Thoracic aorta (tissue), 2 donors: ENCODE data around the gene ALDH1L1. TPM values are rescaled to one million over a fixed set of nuclear protein-coding genes. Genes with fewer than 3 reads are reported as not detected.

Experiments
- ATAC-seq: fragments of 150-250 bp; one replicate; pipeline ENCODE4 v1.8.0; 2017; ENCODE audit warnings: low read depth; ENCODE audit not compliant: insufficient number of reproducible peaks, low FRiP score
- DNase-seq: peaks from one replicate; pipeline ENCODE4 v3.0.0-alpha.2; 2020; ENCODE audit warnings: low spot score
- H3K27ac ChIP-seq, 2 donors: fragments of 200-600 bp; sonication (generic); 1 replicate in 1 of 2; 2 replicates in 1 of 2; pipeline ENCODE4 v1.5.1; 2016; ENCODE audit warnings: mild to moderate bottlenecking in 2 of 2, moderate library complexity in 2 of 2
- H3K27me3 ChIP-seq: fragments of 200-600 bp; sonication (generic); replicated peaks from 2 replicates; pipeline ENCODE4 v1.6.0; 2016; ENCODE audit warnings: mild to moderate bottlenecking; ENCODE audit not compliant: insufficient read depth
- H3K36me3 ChIP-seq: fragments of 200-600 bp; sonication (generic); one replicate; pipeline ENCODE4 v1.5.1; 2016
- H3K4me1 ChIP-seq, 2 donors: fragments of 200-600 bp; sonication (generic); 1 replicate in 1 of 2; 2 replicates in 1 of 2; pipeline versions ENCODE4 v1.5.1 to v1.6.0; 2016; ENCODE audit warnings: low read depth in 2 of 2, mild to moderate bottlenecking in 1 of 2; ENCODE audit not compliant: control insufficient read depth in 1 of 2
- H3K4me3 ChIP-seq: fragments of 200-600 bp; sonication (generic); 2 replicates; pipeline ENCODE4 v1.5.1; 2016; ENCODE audit warnings: mild to moderate bottlenecking
- H3K9me3 ChIP-seq: fragments of 200-600 bp; sonication (generic); 2 replicates; pipeline ENCODE4 v1.5.1; 2016
- CTCF ChIP-seq: fragments of 200-600 bp; sonication (generic); IDR thresholded peaks from one replicate; pipeline ENCODE4 v1.5.1; 2019; ENCODE audit warnings: antibody characterized with exemption
- total RNA-seq, 2 donors: library from RNA; depleted of rRNA; stranded (reverse); fragments of >200 nt; gene quantifications; one replicate each; pipeline versions ENCODE4 v1.1.0 to v1.2.3, GENCODE V29; 2016

ALDH1L1 gene
- total RNA-seq, 2 donors from 2014 or later: 50.2 to 62.5 TPM

- Histone ChIP-seq H3K4me1 (peaks cover 0 to 7% of the 10 kb centered on the region in 2 donors), H3K4me3 (no peak overlapping the region), H3K36me3 (no peaks in the 10 kb centered on the region), H3K9me3 (no peaks in the 10 kb centered on the region), H3K27me3 (no peaks in the 10 kb centered on the region), H3K27ac (no peak overlapping the region)
- ATAC-seq (no peak), DNase-seq (no peak)
- no peak for TF ChIP-seq CTCF
Observed at GRCh38 chr3:126129398-126129891, 50.9 kb downstream of the ALDH1L1 start.

- Histone ChIP-seq H3K4me3 (no peak overlapping the region), H3K9me3 (no peaks in the 10 kb centered on the region), H3K27ac (no peak overlapping the region), H3K36me3 (no peaks in the 10 kb centered on the region), H3K27me3 (no peaks in the 10 kb centered on the region), H3K4me1 (no peaks in the 10 kb centered on the region)
- ATAC-seq: no peak
- no peak for DNase-seq
- no peak for TF ChIP-seq CTCF
Observed at GRCh38 chr3:126128504-126129397, 51.6 kb downstream of the ALDH1L1 start.

- H3K27me3 ChIP-seq: no peaks in the 10 kb centered on the region
- no peak overlapping the region for H3K27ac ChIP-seq
- no peak for DNase-seq
- no peak for TF ChIP-seq CTCF
- no peak overlapping the region for H3K4me3 ChIP-seq
- H3K9me3 ChIP-seq: no peaks in the 10 kb centered on the region
- H3K4me1 ChIP-seq: no peaks in the 10 kb centered on the region
- ATAC-seq: no peak
- no peaks in the 10 kb centered on the region for H3K36me3 ChIP-seq
Observed at GRCh38 chr3:126127904-126128303, 52.5 kb downstream of the ALDH1L1 start.

- TF ChIP-seq CTCF: no peak
Observed at GRCh38 chr3:126127452-126127851, 52.9 kb downstream of the ALDH1L1 start.

GRCh38 chr3:126126811-126127431 lies 53.5 kb downstream of the ALDH1L1 start:
- no peak for TF ChIP-seq CTCF
- no peaks in the 10 kb centered on the region for H3K36me3 ChIP-seq
- ATAC-seq: no peak
- H3K27me3 ChIP-seq: no peaks in the 10 kb centered on the region
- no peak overlapping the region for H3K4me3 ChIP-seq
- no peaks in the 10 kb centered on the region for H3K4me1 ChIP-seq
- no peak for DNase-seq
- H3K27ac ChIP-seq: no peak overlapping the region
- H3K9me3 ChIP-seq: no peaks in the 10 kb centered on the region

More at GRCh38 chr3:126127452-126127851, 52.9 kb downstream of the ALDH1L1 start:
- no peak overlapping the region for H3K4me3 ChIP-seq
- DNase-seq (no peak), ATAC-seq (no peak)
- no peaks in the 10 kb centered on the region for H3K27me3 ChIP-seq
- H3K4me1 ChIP-seq: no peaks in the 10 kb centered on the region
- H3K36me3 ChIP-seq: no peaks in the 10 kb centered on the region
- H3K9me3 ChIP-seq: no peaks in the 10 kb centered on the region
- H3K27ac ChIP-seq: no peak overlapping the region
